Glutamatergic neuron (in vitro differentiated cells): ENCODE data around the gene BRDT. TPM values are rescaled to one million over a fixed set of nuclear protein-coding genes. Genes with fewer than 3 reads are reported as not detected.
"Not testable (repeated sequence)": the region's sequence is repeated elsewhere in the genome, so short reads cannot be mapped to it uniquely, and the experiment has no call there.

ENCODE experiments used
- DNase-seq: peaks from one replicate; pipeline ENCODE4 v3.0.0; 2022
- H3K27ac Mint-ChIP-seq: one replicate; pipeline ENCODE4 v1.8.0; 2020; ENCODE audit warnings: mild to moderate bottlenecking, mixed read lengths, inconsistent platforms; ENCODE audit not compliant: unreplicated experiment
- H3K27me3 Mint-ChIP-seq: one replicate; pipeline ENCODE4 v1.8.0; 2020; ENCODE audit warnings: mild to moderate bottlenecking, moderate library complexity, mixed read lengths, inconsistent platforms; ENCODE audit not compliant: unreplicated experiment
- H3K36me3 Mint-ChIP-seq: one replicate; pipeline ENCODE4 v1.8.0; 2020; ENCODE audit warnings: mild to moderate bottlenecking, mixed read lengths, inconsistent platforms; ENCODE audit not compliant: unreplicated experiment
- H3K4me1 Mint-ChIP-seq: one replicate; pipeline ENCODE4 v1.8.0; 2020; ENCODE audit warnings: mild to moderate bottlenecking, low read depth, mixed read lengths, inconsistent platforms; ENCODE audit not compliant: unreplicated experiment
- H3K4me3 Mint-ChIP-seq: one replicate; pipeline ENCODE4 v1.8.0; 2020; ENCODE audit warnings: mild to moderate bottlenecking, mixed read lengths, inconsistent platforms; ENCODE audit not compliant: unreplicated experiment
- H3K9me3 Mint-ChIP-seq: one replicate; pipeline ENCODE4 v1.8.0; 2020; ENCODE audit warnings: mild to moderate bottlenecking, moderate library complexity, mixed read lengths, inconsistent platforms; ENCODE audit not compliant: unreplicated experiment
- total RNA-seq: library from RNA; stranded (reverse); fragmentation: NEBNext Ultra II Directional; extraction: Animal tissue kit (Norgen Biotek cat#: 25700); gene quantifications from one replicate; pipeline ENCODE4 v1.2.1, GENCODE V29; 2021; ENCODE audit not compliant: unreplicated experiment
- TF ChIP-seq, protein P1 (sequence below): fragments of 200-600 bp; sonication (generic); IDR thresholded peaks from one replicate; pipeline ENCODE4 v1.5.0; 2021; ENCODE audit not compliant: partially characterized antibody, unreplicated experiment

The BRDT gene
- total RNA-seq, 1 donor from 2014 or later: not detected

DNA sequence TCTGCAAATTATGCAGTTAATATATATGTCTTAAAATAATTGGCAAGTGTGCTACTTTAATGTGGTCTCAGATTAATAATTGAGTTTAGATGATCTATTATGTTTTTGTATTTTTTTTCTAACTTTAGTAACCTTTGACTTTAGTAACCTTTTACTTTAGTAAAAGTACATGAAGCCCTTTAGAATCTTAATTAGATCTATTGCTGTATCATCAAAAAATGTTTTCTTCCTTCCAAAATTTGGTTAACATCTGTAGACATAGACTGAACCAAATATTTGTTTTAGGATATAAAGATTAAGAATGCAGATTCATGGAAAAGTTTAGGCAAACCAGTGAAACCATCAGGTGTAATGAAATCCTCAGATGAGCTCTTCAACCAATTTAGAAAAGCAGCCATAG, 54.9 kb downstream of the BRDT start:
- Mint-ChIP-seq H3K27ac (no peak overlapping the region), H3K4me1 (no peaks in the 10 kb centered on the region), H3K9me3 (no peaks in the 10 kb centered on the region), H3K27me3 (no peaks in the 10 kb centered on the region), H3K36me3 (no peaks in the 10 kb centered on the region), H3K4me3 (no peak overlapping the region)
- TF ChIP-seq, protein P1, sequence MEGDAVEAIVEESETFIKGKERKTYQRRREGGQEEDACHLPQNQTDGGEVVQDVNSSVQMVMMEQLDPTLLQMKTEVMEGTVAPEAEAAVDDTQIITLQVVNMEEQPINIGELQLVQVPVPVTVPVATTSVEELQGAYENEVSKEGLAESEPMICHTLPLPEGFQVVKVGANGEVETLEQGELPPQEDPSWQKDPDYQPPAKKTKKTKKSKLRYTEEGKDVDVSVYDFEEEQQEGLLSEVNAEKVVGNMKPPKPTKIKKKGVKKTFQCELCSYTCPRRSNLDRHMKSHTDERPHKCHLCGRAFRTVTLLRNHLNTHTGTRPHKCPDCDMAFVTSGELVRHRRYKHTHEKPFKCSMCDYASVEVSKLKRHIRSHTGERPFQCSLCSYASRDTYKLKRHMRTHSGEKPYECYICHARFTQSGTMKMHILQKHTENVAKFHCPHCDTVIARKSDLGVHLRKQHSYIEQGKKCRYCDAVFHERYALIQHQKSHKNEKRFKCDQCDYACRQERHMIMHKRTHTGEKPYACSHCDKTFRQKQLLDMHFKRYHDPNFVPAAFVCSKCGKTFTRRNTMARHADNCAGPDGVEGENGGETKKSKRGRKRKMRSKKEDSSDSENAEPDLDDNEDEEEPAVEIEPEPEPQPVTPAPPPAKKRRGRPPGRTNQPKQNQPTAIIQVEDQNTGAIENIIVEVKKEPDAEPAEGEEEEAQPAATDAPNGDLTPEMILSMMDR: no peak
- DNase-seq: no peak

DNA sequence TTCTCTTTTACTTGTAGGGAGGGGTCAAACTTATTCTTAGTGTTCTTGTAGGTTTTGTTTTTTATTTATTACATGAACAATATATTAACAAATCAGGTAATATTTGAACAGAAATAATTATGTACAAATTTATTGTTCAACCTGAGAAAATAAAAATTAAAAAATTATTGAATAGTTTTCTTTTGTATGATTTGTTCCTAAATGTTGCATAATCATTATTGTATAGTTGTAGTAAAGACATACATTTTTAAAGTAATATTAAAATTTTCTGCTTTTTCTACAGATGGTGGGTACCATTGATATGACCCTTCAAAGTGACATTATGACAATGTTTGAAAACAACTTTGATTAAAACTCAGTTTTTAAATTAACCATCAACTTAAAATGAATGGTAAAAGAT, 64.7 kb downstream of the BRDT start:
- H3K27ac Mint-ChIP-seq: no peak overlapping the region
- H3K27me3 Mint-ChIP-seq: no peaks in the 10 kb centered on the region
- H3K36me3 Mint-ChIP-seq: no peaks in the 10 kb centered on the region
- TF ChIP-seq, protein P1: no peak
- no peaks in the 10 kb centered on the region for H3K4me1 Mint-ChIP-seq
- H3K9me3 Mint-ChIP-seq: peaks cover 2% of the 10 kb centered on the region
- no peak overlapping the region for H3K4me3 Mint-ChIP-seq
- DNase-seq: no peak

DNA sequence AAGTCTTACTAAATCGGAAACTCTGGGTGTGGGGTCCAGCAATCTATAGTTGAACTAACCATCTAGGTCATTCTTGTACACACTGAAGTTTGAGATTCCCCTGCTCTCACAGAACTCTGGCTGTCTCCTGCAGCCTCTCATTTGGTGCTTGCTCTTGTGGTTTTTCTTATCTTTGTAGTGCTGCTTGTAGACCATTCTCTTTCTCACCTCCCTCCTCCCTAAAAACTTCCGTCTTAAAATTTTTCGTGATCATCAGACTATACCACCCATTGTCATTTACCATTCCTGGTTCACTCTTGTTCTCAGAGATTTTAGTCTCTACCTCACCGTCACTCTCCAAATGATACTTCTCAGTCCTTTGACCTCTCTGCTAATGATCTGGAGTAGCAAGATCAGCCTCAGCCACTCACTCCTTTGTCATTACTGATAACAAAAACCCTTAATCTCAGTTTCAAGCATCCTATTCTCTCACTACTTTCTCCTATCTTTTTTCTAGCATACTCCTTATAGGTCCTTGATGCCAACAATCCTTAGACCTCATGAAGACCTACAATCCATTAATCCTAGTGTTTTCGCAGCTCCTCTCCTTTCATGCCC, 67.6 kb downstream of the BRDT start:
- Mint-ChIP-seq H3K4me3 (no peak overlapping the region), H3K36me3 (peaks cover 5% of the 10 kb centered on the region), H3K27ac (no peak overlapping the region), H3K27me3 (no peaks in the 10 kb centered on the region), H3K9me3 (no peaks in the 10 kb centered on the region), H3K4me1 (no peaks in the 10 kb centered on the region)
- TF ChIP-seq, protein P1: no peak
- no peak for DNase-seq

DNA sequence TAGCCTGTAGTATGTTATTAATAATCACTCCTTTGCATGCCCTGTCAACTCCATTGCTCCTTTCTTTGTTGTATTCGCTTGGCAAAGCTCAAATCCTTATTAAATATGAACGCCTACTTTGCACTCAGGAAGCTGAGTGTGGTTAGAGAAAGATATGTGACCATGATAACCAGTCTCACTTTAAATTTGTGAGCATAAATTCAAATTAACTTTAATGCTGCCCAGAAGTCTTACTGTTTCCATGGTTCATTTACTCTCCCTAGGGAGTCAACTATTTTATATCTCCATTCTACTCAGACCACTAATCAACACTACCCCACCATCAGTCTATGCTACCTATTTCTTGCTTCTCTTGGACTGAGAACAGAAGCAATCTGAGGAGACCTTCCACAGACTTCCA, 68.5 kb downstream of the BRDT start:
- no peak overlapping the region for H3K4me3 Mint-ChIP-seq
- H3K9me3 Mint-ChIP-seq: no peaks in the 10 kb centered on the region
- no peaks in the 10 kb centered on the region for H3K4me1 Mint-ChIP-seq
- TF ChIP-seq, protein P1: no peak
- DNase-seq: no peak
- no peak overlapping the region for H3K27ac Mint-ChIP-seq
- peaks cover 5% of the 10 kb centered on the region for H3K36me3 Mint-ChIP-seq
- no peaks in the 10 kb centered on the region for H3K27me3 Mint-ChIP-seq

DNA sequence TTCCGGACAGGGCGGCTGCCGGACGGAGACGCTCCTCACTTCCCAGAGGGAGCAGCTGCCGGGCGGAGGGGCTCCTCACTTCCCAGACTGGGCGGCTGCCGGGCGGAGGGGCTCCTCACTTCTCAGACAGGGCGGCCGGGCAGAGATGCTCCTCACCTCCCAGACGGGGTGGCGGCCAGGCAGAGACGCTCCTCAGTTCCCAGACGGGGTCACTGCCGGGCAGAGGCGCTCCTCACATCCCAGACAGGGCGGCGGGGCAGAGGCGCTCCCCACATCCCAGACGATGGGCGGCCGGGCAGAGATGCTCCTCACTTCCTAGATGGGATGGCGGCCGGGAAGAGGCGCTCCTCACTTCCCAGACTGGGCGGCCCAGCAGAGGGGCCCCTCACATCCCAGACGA, 76.8 kb downstream of the BRDT start:
- H3K4me1 Mint-ChIP-seq, H3K27me3 Mint-ChIP-seq, DNase-seq, H3K9me3 Mint-ChIP-seq, H3K4me3 Mint-ChIP-seq, H3K27ac Mint-ChIP-seq: not testable (repeated sequence)
- H3K36me3 Mint-ChIP-seq: peaks cover 21% of the 10 kb centered on the region
